GM19452 (cell line): ENCODE measurements around the gene STAT4.

Experiments used
- ATAC-seq: cut with Tn5 transposase; IDR thresholded peaks from one replicate; pipeline ENCODE4 v1.9.1; 2021; ENCODE audit not compliant: unreplicated experiment

STAT4 gene

GRCh38 chr2:191050640-191050987 is 100.2 kb downstream of the STAT4 start:
- no peak for ATAC-seq

- ATAC-seq = peak; percentile 85
Observed at GRCh38 chr2:191049728-191050639, 100.8 kb downstream of the STAT4 start.

- no peak for ATAC-seq
Observed at GRCh38 chr2:191048073-191048472, 102.7 kb downstream of the STAT4 start.

GRCh38 chr2:191045141-191045540 is 105.7 kb downstream of the STAT4 start:
- no peak for ATAC-seq

GRCh38 chr2:191043438-191043837 is 107.4 kb downstream of the STAT4 start:
- no peak for ATAC-seq

- no peak for ATAC-seq
Observed at GRCh38 chr2:191041418-191042161, 109.2 kb downstream of the STAT4 start.

- ATAC-seq = no peak
Observed at GRCh38 chr2:191039616-191040015, 111.2 kb downstream of the STAT4 start.

GRCh38 chr2:191038741-191039140 is 112.1 kb downstream of the STAT4 start:
- no peak for ATAC-seq

GRCh38 chr2:191038241-191038725 is 112.5 kb downstream of the STAT4 start:
- ATAC-seq = no peak

GRCh38 chr2:191037351-191037750 is 113.4 kb downstream of the STAT4 start:
- ATAC-seq = no peak

- ATAC-seq = no peak
Observed at GRCh38 chr2:191036363-191036762, 114.4 kb downstream of the STAT4 start.

- ATAC-seq = no peak
Observed at GRCh38 chr2:191032588-191033429, 118.0 kb downstream of the STAT4 start.

GRCh38 chr2:191031256-191031655 is 119.5 kb downstream of the STAT4 start:
- ATAC-seq = no peak

GRCh38 chr2:191030521-191031154 is 120.2 kb downstream of the STAT4 start:
- ATAC-seq = peak; percentile 83

GRCh38 chr2:191029280-191029950 is 121.4 kb downstream of the STAT4 start:
- ATAC-seq = no peak

- ATAC-seq = no peak
Observed at GRCh38 chr2:191026377-191026776, 124.4 kb downstream of the STAT4 start.

GRCh38 chr2:191025135-191025534 is 125.7 kb downstream of the STAT4 start:
- ATAC-seq = no peak

GRCh38 chr2:191023235-191023679 is 127.5 kb downstream of the STAT4 start:
- ATAC-seq = no peak

GRCh38 chr2:191020742-191021381 is 129.9 kb downstream of the STAT4 start:
- no peak for ATAC-seq
